GM18502 (cell line): ENCODE measurements around the gene REV1.
"Not testable (repeated sequence)": the region's sequence is repeated elsewhere in the genome, so short reads cannot be mapped to it uniquely, and the experiment has no call there.

Experiments
- ATAC-seq: cut with Tn5 transposase; IDR thresholded peaks from one replicate; pipeline ENCODE4 v1.9.1; 2021; ENCODE audit warnings: mild to moderate bottlenecking; ENCODE audit not compliant: unreplicated experiment, poor library complexity

REV1 gene

GRCh38 chr2:99373144-99373543 lies 116.7 kb downstream of the REV1 start:
- no peak for ATAC-seq

GRCh38 chr2:99368854-99369253 lies 121.0 kb downstream of the REV1 start:
- not testable (repeated sequence) for ATAC-seq

GRCh38 chr2:99365661-99366060 lies 124.2 kb downstream of the REV1 start:
- ATAC-seq, result no peak

- ATAC-seq, result no peak
Measured at GRCh38 chr2:99356853-99357252, 133.0 kb downstream of the REV1 start.

- not testable (repeated sequence) for ATAC-seq
Measured at GRCh38 chr2:99354825-99355224, 135.0 kb downstream of the REV1 start.

- ATAC-seq, result no peak
Measured at GRCh38 chr2:99354070-99354469, 135.7 kb downstream of the REV1 start.
